GM12891 (cell line): Measurements from ENCODE around the gene SUPT6H.

Experiments used
- POLR2A ChIP-seq: IDR thresholded peaks from 2 replicates; pipeline ENCODE4 v1.6.1; 2011; ENCODE audit warnings: low read depth, low read length, control low read depth
- POLR2AphosphoS5 ChIP-seq: IDR thresholded peaks from 2 replicates; pipeline ENCODE4 v1.6.1; 2011; ENCODE audit warnings: low read depth, low read length, control low read depth
- TAF1 ChIP-seq: IDR thresholded peaks from 2 replicates; pipeline ENCODE4 v1.6.1; 2011; ENCODE audit warnings: low read depth, low read length, control low read depth

DNA sequence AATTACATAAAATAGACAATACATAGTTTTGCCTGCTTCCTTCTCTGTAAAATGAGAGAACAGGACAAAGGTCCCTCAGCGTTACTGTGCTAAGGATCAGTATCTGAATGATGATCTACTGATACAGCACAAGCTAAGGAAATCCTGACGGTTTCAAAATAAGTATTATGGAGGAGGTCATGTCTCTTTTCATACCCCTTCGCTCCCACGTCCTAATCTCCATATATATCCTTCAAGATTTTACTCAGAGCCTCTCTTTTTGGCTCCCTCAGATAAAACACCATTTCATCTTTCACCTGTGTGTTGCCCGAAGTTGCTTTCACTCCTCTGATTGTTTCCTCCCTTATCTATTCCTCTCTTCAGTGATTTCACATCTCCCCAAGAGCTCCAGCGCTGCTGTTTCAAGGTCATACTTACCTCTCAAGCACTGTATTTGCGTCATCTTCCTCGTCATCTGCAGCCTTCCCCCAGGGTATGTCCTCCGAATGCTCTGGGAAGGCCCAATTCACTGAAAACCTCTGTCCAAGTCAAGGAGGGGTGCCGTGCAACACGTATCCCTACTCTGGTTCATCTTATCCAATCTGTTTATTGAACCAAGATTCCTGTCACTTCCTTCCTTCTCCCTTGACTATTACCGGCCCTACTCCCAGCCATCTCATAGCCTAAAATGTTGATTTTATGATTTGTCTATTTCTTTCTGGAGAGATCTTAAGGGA, 15.8 kb upstream of the SUPT6H start:
- TF ChIP-seq TAF1, result no peak
- TF ChIP-seq POLR2A, result no peak; the same call in 1 of the 2 replicates
- TF ChIP-seq POLR2AphosphoS5, result no peak
